Mesenchymal stem cell (in vitro differentiated cells and primary cell): Measurements from ENCODE around the gene B3GLCT.

Experiments
- DNase-seq: peaks from one replicate; pipeline ENCODE4 v3.0.0-alpha.2; 2013
- H2AFZ ChIP-seq: one replicate; pipeline ENCODE4 v1.6.1; 2013; ENCODE audit warnings: low read depth, mild to moderate bottlenecking, control low read depth, inconsistent platforms, low read length, moderate library complexity
- H2AK5ac ChIP-seq: 2 replicates; pipeline ENCODE4 v1.6.1; 2013; ENCODE audit warnings: low read length, moderate library complexity, mild to moderate bottlenecking, inconsistent platforms; ENCODE audit not compliant: severe bottlenecking
- H2BK120ac ChIP-seq: one replicate; pipeline ENCODE4 v1.6.1; 2013; ENCODE audit warnings: low read depth, mild to moderate bottlenecking, inconsistent platforms, low read length, moderate library complexity
- H2BK12ac ChIP-seq, 2 experiments: one replicate each; pipeline ENCODE4 v1.6.1; 2013; ENCODE audit warnings: inconsistent platforms in 2 of 2, low read length in 2 of 2, mild to moderate bottlenecking in 2 of 2, moderate library complexity in 2 of 2, control low read depth in 1 of 2
- H2BK15ac ChIP-seq: one replicate; pipeline ENCODE4 v1.6.1; 2013; ENCODE audit warnings: mild to moderate bottlenecking, low read depth, inconsistent platforms; ENCODE audit not compliant: poor library complexity, severe bottlenecking
- H2BK5ac ChIP-seq: 2 replicates; pipeline ENCODE4 v1.6.1; 2013; ENCODE audit warnings: low read depth, mild to moderate bottlenecking, low read length, control low read depth, inconsistent platforms; ENCODE audit not compliant: poor library complexity, severe bottlenecking
- H3K14ac ChIP-seq, 2 experiments: one replicate each; pipeline ENCODE4 v1.6.1; 2013; ENCODE audit warnings: inconsistent platforms in 2 of 2, low read length in 2 of 2, control low read depth in 1 of 2, mild to moderate bottlenecking in 1 of 2, moderate library complexity in 1 of 2
- H3K18ac ChIP-seq, 2 experiments: one replicate each; pipeline ENCODE4 v1.6.1; 2013; ENCODE audit warnings: inconsistent platforms in 2 of 2, low read length in 2 of 2, control low read depth in 1 of 2, low read depth in 1 of 2, mild to moderate bottlenecking in 1 of 2
- H3K23ac ChIP-seq, 2 experiments: one replicate each; pipeline ENCODE4 v1.6.1; 2013; ENCODE audit warnings: inconsistent platforms in 2 of 2, low read length in 2 of 2, mild to moderate bottlenecking in 2 of 2, moderate library complexity in 2 of 2, control low read depth in 1 of 2
- H3K27ac ChIP-seq: 2 replicates; pipeline ENCODE4 v1.5.1; 2013; ENCODE audit warnings: mild to moderate bottlenecking, moderate library complexity, low read length, control low read depth, inconsistent platforms; ENCODE audit not compliant: poor library complexity, severe bottlenecking
- H3K27me3 ChIP-seq, 2 experiments: 2 replicates each; pipeline versions ENCODE4 v1.6.1 to v1.7.0; 2013; ENCODE audit warnings: low read length in 2 of 2, mild to moderate bottlenecking in 2 of 2, moderate library complexity in 2 of 2, control low read depth in 1 of 2, inconsistent platforms in 1 of 2; ENCODE audit not compliant: control insufficient read depth in 1 of 2, insufficient read depth in 1 of 2
- H3K36me3 ChIP-seq, 2 experiments: 2 replicates each; pipeline versions ENCODE4 v1.6.1 to v1.7.0; 2013; ENCODE audit warnings: low read length in 2 of 2, control low read depth in 1 of 2, inconsistent platforms in 1 of 2, low read depth in 1 of 2, mild to moderate bottlenecking in 1 of 2; ENCODE audit not compliant: insufficient read depth in 2 of 2, control insufficient read depth in 1 of 2
- H3K4ac ChIP-seq, 2 experiments: one replicate each; pipeline ENCODE4 v1.6.1; 2013; ENCODE audit warnings: inconsistent platforms in 2 of 2, low read length in 2 of 2, mild to moderate bottlenecking in 2 of 2, moderate library complexity in 2 of 2, control low read depth in 1 of 2, low read depth in 1 of 2
- H3K4me1 ChIP-seq: 2 replicates; pipeline ENCODE4 v1.6.1; 2013; ENCODE audit warnings: low read depth, low read length, control low read depth; ENCODE audit not compliant: control insufficient read depth, insufficient read depth
- H3K4me2 ChIP-seq: 2 replicates; pipeline ENCODE4 v1.6.1; 2013; ENCODE audit warnings: low read length, mild to moderate bottlenecking, inconsistent platforms; ENCODE audit not compliant: poor library complexity, severe bottlenecking
- H3K4me3 ChIP-seq, 2 experiments: 2 replicates each; pipeline versions ENCODE4 v1.5.1 to v1.7.0; 2013; ENCODE audit warnings: low read length in 2 of 2, mild to moderate bottlenecking in 2 of 2, control low read depth in 1 of 2, low read depth in 1 of 2; ENCODE audit not compliant: insufficient read depth in 1 of 2
- H3K79me1 ChIP-seq: replicated peaks from 2 replicates; pipeline ENCODE4 v1.6.1; 2013; ENCODE audit warnings: mild to moderate bottlenecking, control low read depth, low read length, inconsistent platforms; ENCODE audit not compliant: poor library complexity, severe bottlenecking
- H3K9ac ChIP-seq: 2 replicates; pipeline ENCODE4 v1.7.0; 2013; ENCODE audit warnings: mild to moderate bottlenecking, low read length, moderate library complexity
- H3K9me3 ChIP-seq: 2 replicates; pipeline ENCODE4 v1.7.0; 2013; ENCODE audit warnings: mild to moderate bottlenecking, low read length; ENCODE audit not compliant: control insufficient read depth
- H4K8ac ChIP-seq: one replicate; pipeline ENCODE4 v1.6.1; 2013; ENCODE audit warnings: inconsistent platforms, mild to moderate bottlenecking, low read length, moderate library complexity
- H4K91ac ChIP-seq: one replicate; pipeline ENCODE4 v1.6.1; 2013; ENCODE audit warnings: mild to moderate bottlenecking, low read length, inconsistent platforms
- WGBS: methylation state at CpG from one replicate; pipeline ENCODE4 v1.1.7; 2013; ENCODE audit warnings: mixed read lengths; 5-methylcytosine and 5-hydroxymethylcytosine counted together

Gene B3GLCT

DNA sequence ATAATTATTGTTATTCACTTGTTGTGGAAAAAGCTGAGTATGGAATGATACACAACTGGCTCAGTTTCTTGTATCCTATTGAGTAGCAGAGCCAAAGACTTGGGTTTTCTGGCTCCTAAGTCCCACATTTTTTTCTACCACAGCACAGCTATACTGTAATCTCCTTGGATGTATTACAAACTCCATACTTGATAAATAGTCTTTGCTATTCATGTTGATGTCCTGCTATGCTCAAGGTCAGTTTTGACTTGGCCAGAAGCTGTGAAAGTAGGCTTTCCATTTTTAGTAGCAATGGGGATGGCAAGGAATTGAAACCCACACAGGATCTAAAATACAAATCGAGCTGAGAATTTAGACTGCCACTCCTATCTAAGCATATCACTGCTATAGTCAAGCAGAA lies 79.1 kb downstream of the B3GLCT start:
- Histone ChIP-seq H4K91ac (no peak overlapping the region), H3K4me2 (no peak overlapping the region), H3K18ac (no peak overlapping the region), H2BK120ac (no peak overlapping the region), H3K27me3 (no peaks in the 10 kb centered on the region), H3K36me3 (peaks cover 4 to 21% of the 10 kb centered on the region in 2 experiments), H2BK15ac (no peak overlapping the region), H3K4me1 (no peaks in the 10 kb centered on the region), H4K8ac (no peak overlapping the region), H2BK12ac (no peak overlapping the region), H3K4me3 (no peak overlapping the region), H3K9ac (no peak overlapping the region), H2BK5ac (no peak overlapping the region), H3K9me3 (peaks cover 6% of the 10 kb centered on the region), H3K27ac (no peak overlapping the region), H2AFZ (no peak overlapping the region), H2AK5ac (no peak overlapping the region), H3K4ac (no peak overlapping the region), H3K14ac (no peak overlapping the region), H3K79me1 (no peaks in the 10 kb centered on the region), H3K23ac (no peak overlapping the region)
- WGBS, result no CpG with 5 or more reads among the region's 1 CpG
- no peak for DNase-seq

- Histone ChIP-seq H2BK15ac (no peak overlapping the region), H3K4me3 (no peak overlapping the region), H2BK5ac (no peak overlapping the region), H3K27ac (no peak overlapping the region), H2BK12ac (no peak overlapping the region), H3K14ac (no peak overlapping the region), H3K18ac (no peak overlapping the region), H4K8ac (no peak overlapping the region), H3K9ac (no peak overlapping the region), H4K91ac (no peak overlapping the region), H3K36me3 (peaks cover 0 to 10% of the 10 kb centered on the region in 2 experiments), H3K4me2 (no peak overlapping the region), H3K27me3 (no peaks in the 10 kb centered on the region), H2AFZ (no peak overlapping the region), H2AK5ac (no peak overlapping the region), H3K9me3 (peaks cover 8% of the 10 kb centered on the region), H3K79me1 (no peaks in the 10 kb centered on the region), H2BK120ac (no peak overlapping the region), H3K4me1 (no peaks in the 10 kb centered on the region), H3K23ac (no peak overlapping the region), H3K4ac (no peak overlapping the region)
- peak; percentile 10 for DNase-seq
- 100% methylated on average over 2 of the region's 3 CpGs for WGBS
These were observed 83.1 kb downstream of the B3GLCT start for GRCh38 chr13:31282741-31283455.

DNA sequence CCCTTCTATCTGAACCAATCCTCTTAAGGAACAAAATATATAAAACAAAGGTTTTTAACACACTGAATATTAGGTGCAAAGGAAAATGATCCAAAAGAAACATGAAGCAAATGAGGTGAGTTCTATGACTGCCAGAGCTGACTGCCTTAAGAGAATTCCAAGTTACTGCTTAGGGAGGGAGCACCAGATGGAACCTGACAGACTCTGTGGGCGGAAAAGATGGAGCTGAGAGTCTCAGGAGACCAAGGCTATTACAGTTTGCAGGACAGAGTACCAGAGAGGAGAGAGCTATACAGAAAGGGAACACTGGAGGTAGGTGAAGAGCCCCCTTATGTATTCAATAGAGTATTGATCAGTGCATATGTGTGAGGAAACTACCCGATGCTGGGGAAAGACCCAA lies 87.2 kb downstream of the B3GLCT start:
- Histone ChIP-seq H3K4me3 (no peak overlapping the region), H2AFZ (no peak overlapping the region), H2BK120ac (no peak overlapping the region), H3K27me3 (no peaks in the 10 kb centered on the region), H3K18ac (no peak overlapping the region), H3K27ac (no peak overlapping the region), H3K4ac (no peak overlapping the region), H3K36me3 (peaks cover 4 to 27% of the 10 kb centered on the region in 2 experiments), H3K9me3 (peaks cover 22% of the 10 kb centered on the region), H2AK5ac (no peak overlapping the region), H3K9ac (no peak overlapping the region), H2BK5ac (no peak overlapping the region), H4K91ac (no peak overlapping the region), H2BK12ac (no peak overlapping the region), H3K14ac (peak overlapping the region in 1 of 2 experiments; percentile 20), H2BK15ac (no peak overlapping the region), H3K23ac (no peak overlapping the region), H4K8ac (no peak overlapping the region), H3K4me2 (no peak overlapping the region), H3K79me1 (no peaks in the 10 kb centered on the region), H3K4me1 (no peaks in the 10 kb centered on the region)
- no peak for DNase-seq
- WGBS, result 94% methylated on average over 2 of the region's 2 CpGs

GRCh38 chr13:31301119-31301518 lies 101.3 kb downstream of the B3GLCT start:
- Histone ChIP-seq H2BK12ac (no peak overlapping the region), H3K4me1 (no peaks in the 10 kb centered on the region), H3K79me1 (no peaks in the 10 kb centered on the region), H3K9ac (no peak overlapping the region), H2AFZ (no peak overlapping the region), H2BK15ac (no peak overlapping the region), H3K14ac (no peak overlapping the region), H3K36me3 (peaks cover 0 to 2% of the 10 kb centered on the region in 2 experiments), H4K8ac (no peak overlapping the region), H3K4me2 (no peak overlapping the region), H3K27me3 (no peaks in the 10 kb centered on the region), H3K9me3 (no peaks in the 10 kb centered on the region), H3K23ac (no peak overlapping the region), H2BK5ac (no peak overlapping the region), H2BK120ac (no peak overlapping the region), H3K18ac (no peak overlapping the region), H3K4me3 (no peak overlapping the region), H3K27ac (no peak overlapping the region), H4K91ac (no peak overlapping the region), H2AK5ac (no peak overlapping the region), H3K4ac (no peak overlapping the region)
- no peak for DNase-seq
